Neuronal stem cell (in vitro differentiated cells): ENCODE data around the gene SC5D.

Source experiments
- DNase-seq: peaks from one replicate; pipeline ENCODE4 v3.0.0-alpha.2; 2013; ENCODE audit warnings: low spot score
- H2AFZ ChIP-seq: one replicate; pipeline ENCODE4 v1.6.1; 2013; ENCODE audit warnings: mild to moderate bottlenecking, low read length, inconsistent platforms
- H2AK5ac ChIP-seq: 2 replicates; pipeline ENCODE4 v1.6.1; 2013; ENCODE audit warnings: low read depth, mild to moderate bottlenecking, inconsistent platforms, low read length, moderate library complexity, mixed read lengths
- H2BK120ac ChIP-seq: 2 replicates; pipeline ENCODE4 v1.6.1; 2013; ENCODE audit warnings: low read depth, mild to moderate bottlenecking, inconsistent platforms, low read length, moderate library complexity, mixed read lengths
- H2BK12ac ChIP-seq: one replicate; pipeline ENCODE4 v1.6.1; 2013; ENCODE audit warnings: low read length, inconsistent platforms
- H2BK15ac ChIP-seq: 2 replicates; pipeline ENCODE4 v1.6.1; 2013; ENCODE audit warnings: mild to moderate bottlenecking, low read length, inconsistent platforms, mixed read lengths
- H2BK5ac ChIP-seq: one replicate; pipeline ENCODE4 v1.6.1; 2013; ENCODE audit warnings: inconsistent platforms, mild to moderate bottlenecking, low read length, moderate library complexity
- H3K14ac ChIP-seq: one replicate; pipeline ENCODE4 v1.6.1; 2013; ENCODE audit warnings: low read length, inconsistent platforms
- H3K18ac ChIP-seq: 2 replicates; pipeline ENCODE4 v1.6.1; 2013; ENCODE audit warnings: low read length, inconsistent platforms
- H3K23ac ChIP-seq: 2 replicates; pipeline ENCODE4 v1.6.1; 2013; ENCODE audit warnings: low read depth, mild to moderate bottlenecking, mixed read lengths, low read length, inconsistent platforms; ENCODE audit not compliant: poor library complexity
- H3K27ac ChIP-seq: replicated peaks from 3 replicates; pipeline ENCODE4 v1.5.1; 2013; ENCODE audit warnings: low read length, inconsistent platforms
- H3K27me3 ChIP-seq, 3 experiments: 2 replicates each; pipeline ENCODE4 v1.6.1; 2013; ENCODE audit warnings: low read length in 3 of 3, mild to moderate bottlenecking in 2 of 3, inconsistent platforms in 1 of 3, low read depth in 1 of 3, mixed read lengths in 1 of 3, moderate library complexity in 1 of 3; ENCODE audit not compliant: control insufficient read depth in 3 of 3, insufficient read depth in 3 of 3
- H3K36me3 ChIP-seq, 2 donors: replicated peaks in 1 of 2; 2 replicates each; pipeline ENCODE4 v1.6.1; 2013; ENCODE audit warnings: low read length in 2 of 2; ENCODE audit not compliant: control insufficient read depth in 2 of 2, insufficient read depth in 2 of 2
- H3K4ac ChIP-seq: 2 replicates; pipeline ENCODE4 v1.6.1; 2013; ENCODE audit warnings: inconsistent platforms, mild to moderate bottlenecking, low read length, moderate library complexity
- H3K4me1 ChIP-seq, 2 donors: 1 replicate in 1 of 2; 2 replicates in 1 of 2; pipeline ENCODE4 v1.6.1; 2013; ENCODE audit warnings: low read length in 2 of 2, low read depth in 1 of 2; ENCODE audit not compliant: control insufficient read depth in 2 of 2, insufficient read depth in 1 of 2
- H3K4me2 ChIP-seq: one replicate; pipeline ENCODE4 v1.6.1; 2013; ENCODE audit warnings: mild to moderate bottlenecking, low read length, inconsistent platforms; ENCODE audit not compliant: insufficient read depth, poor library complexity, severe bottlenecking
- H3K4me3 ChIP-seq, 2 donors: 2 replicates each; pipeline ENCODE4 v1.5.1; 2013; ENCODE audit warnings: low read length in 2 of 2, mild to moderate bottlenecking in 2 of 2, inconsistent platforms in 1 of 2, moderate library complexity in 1 of 2
- H3K79me1 ChIP-seq: one replicate; pipeline ENCODE4 v1.6.1; 2013; ENCODE audit warnings: low read depth, mild to moderate bottlenecking, inconsistent platforms, low read length, moderate library complexity
- H3K9ac ChIP-seq: one replicate; pipeline ENCODE4 v1.6.1; 2013; ENCODE audit warnings: mild to moderate bottlenecking, low read depth, low read length, inconsistent platforms; ENCODE audit not compliant: poor library complexity
- H3K9me3 ChIP-seq, 2 donors: replicated peaks in 1 of 2; 2 replicates each; pipeline versions ENCODE3 to v1.6.1; 2013; ENCODE audit warnings: low read length in 2 of 2, mild to moderate bottlenecking in 2 of 2, inconsistent platforms in 1 of 2, low read depth in 1 of 2, mixed read lengths in 1 of 2, moderate library complexity in 1 of 2; ENCODE audit not compliant: control insufficient read depth in 2 of 2, insufficient read depth in 1 of 2
- H4K8ac ChIP-seq: one replicate; pipeline ENCODE4 v1.6.1; 2013; ENCODE audit warnings: low read depth, mild to moderate bottlenecking, inconsistent platforms, low read length, moderate library complexity
- H4K91ac ChIP-seq: one replicate; pipeline ENCODE4 v1.6.1; 2013; ENCODE audit warnings: low read length, low read depth, mild to moderate bottlenecking, inconsistent platforms; ENCODE audit not compliant: poor library complexity
- WGBS, 2 donors: extraction: QIAGEN DNeasy Blood & Tissue Kit; methylation state at CpG; one replicate each; pipeline ENCODE4 v1.1.7; 2013; ENCODE audit warnings: missing lambda C conversion rate in 2 of 2, mixed read lengths in 1 of 2; ENCODE audit not compliant: insufficient read length in 2 of 2, insufficient replicate concordance in 1 of 2; ENCODE audit errors: extremely low coverage in 2 of 2; 5-methylcytosine and 5-hydroxymethylcytosine counted together

SC5D gene

DNA sequence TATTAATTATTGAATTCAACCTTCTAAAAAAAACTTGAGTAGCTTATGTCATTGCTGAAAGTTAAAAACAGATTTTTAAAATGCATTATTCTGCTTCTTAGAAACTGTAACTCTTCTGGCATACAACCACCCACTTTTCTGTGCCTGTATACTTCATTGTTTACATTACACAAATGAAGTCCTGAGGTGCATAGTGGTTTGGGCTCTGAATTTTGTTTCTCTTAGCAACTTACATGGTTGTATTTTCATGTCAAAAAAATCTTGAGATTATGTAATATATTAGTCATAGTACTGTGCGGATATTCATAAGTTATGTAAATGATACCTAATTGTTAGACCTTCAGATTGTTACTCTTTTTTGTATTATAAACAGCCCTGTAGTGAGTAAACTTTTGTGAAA lies 12.2 kb downstream of the SC5D start:
- Histone ChIP-seq H2BK120ac (no peak overlapping the region), H2BK5ac (no peak overlapping the region), H3K79me1 (no peaks in the 10 kb centered on the region), H2BK12ac (no peak overlapping the region), H3K9ac (no peak overlapping the region), H3K4me2 (no peak overlapping the region), H3K9me3 (peaks cover 0 to 21% of the 10 kb centered on the region in 2 donors), H2AK5ac (no peak overlapping the region), H3K4me3 (no peak overlapping the region), H3K27ac (no peak overlapping the region), H3K18ac (no peak overlapping the region), H4K8ac (no peak overlapping the region), H3K36me3 (peaks cover 10 to 99% of the 10 kb centered on the region in 2 donors), H2AFZ (no peak overlapping the region), H3K4me1 (peaks cover 0 to 2% of the 10 kb centered on the region in 2 donors), H2BK15ac (no peak overlapping the region), H3K23ac (no peak overlapping the region), H4K91ac (no peak overlapping the region), H3K4ac (no peak overlapping the region), H3K14ac (no peak overlapping the region), H3K27me3 (no peaks in the 10 kb centered on the region)
- no peak for DNase-seq
- WGBS, 2 donors, result no CpG with 5 or more reads among the region's 1 CpG

DNA sequence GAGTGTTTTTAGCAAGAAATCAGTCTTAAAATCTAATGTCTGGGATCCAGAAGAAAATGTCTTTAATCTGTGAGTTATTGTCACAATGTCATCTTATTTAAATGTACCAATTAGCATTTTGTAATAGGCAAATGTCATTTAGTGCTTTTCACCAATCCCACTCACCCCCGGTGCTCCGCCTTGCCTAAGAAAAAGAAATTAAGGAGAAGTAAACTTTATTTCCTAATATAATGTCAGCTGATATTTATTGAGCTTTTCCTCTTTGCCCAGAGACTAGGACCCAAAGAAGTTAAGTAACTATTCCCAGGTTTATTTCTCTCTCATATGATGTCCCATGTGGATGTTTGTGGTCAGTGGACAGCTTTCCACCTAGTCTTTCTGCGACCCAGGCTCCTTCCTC lies 16.2 kb downstream of the SC5D start:
- Histone ChIP-seq H3K18ac (no peak overlapping the region), H2BK120ac (no peak overlapping the region), H3K4me3 (no peak overlapping the region), H2BK12ac (no peak overlapping the region), H2BK5ac (no peak overlapping the region), H3K27me3 (no peaks in the 10 kb centered on the region), H3K4ac (no peak overlapping the region), H3K79me1 (no peaks in the 10 kb centered on the region), H3K9ac (no peak overlapping the region), H2AK5ac (no peak overlapping the region), H3K4me1 (no peaks in the 10 kb centered on the region), H4K8ac (no peak overlapping the region), H3K27ac (no peak overlapping the region), H3K9me3 (peaks cover 0 to 12% of the 10 kb centered on the region in 2 donors), H3K36me3 (peaks cover 10 to 67% of the 10 kb centered on the region in 2 donors), H2BK15ac (no peak overlapping the region), H3K23ac (no peak overlapping the region), H3K4me2 (no peak overlapping the region), H4K91ac (no peak overlapping the region), H2AFZ (no peak overlapping the region), H3K14ac (no peak overlapping the region)
- no peak for DNase-seq
- WGBS, 2 donors, result no CpG with 5 or more reads among the region's 3 CpGs

DNA sequence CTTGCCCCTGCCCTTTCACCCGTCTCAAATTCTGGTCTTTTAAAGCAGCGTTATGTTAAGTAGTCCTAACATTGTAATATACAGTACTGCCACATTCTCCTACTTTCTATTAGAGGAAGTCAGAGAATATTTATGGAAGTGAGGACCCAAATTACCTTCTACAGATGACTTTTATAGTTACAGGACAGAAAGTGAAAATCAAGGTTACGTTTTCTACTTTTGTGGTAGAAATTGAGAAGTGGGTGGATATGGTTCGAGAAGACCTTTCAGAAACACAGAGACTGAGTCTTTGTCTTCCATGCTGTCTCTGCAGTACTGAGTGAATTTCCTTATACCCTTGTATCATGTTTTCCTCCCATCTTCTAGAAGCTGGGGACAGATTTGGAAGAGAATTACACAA lies 17.1 kb downstream of the SC5D start:
- no peaks in the 10 kb centered on the region for H3K4me1 ChIP-seq
- no peak overlapping the region for H3K18ac ChIP-seq
- no peak overlapping the region for H3K4me2 ChIP-seq
- no peak overlapping the region for H4K91ac ChIP-seq
- no peak overlapping the region for H2AK5ac ChIP-seq
- WGBS, 2 donors, result no CpG with 5 or more reads among the region's 4 CpGs
- H3K36me3 ChIP-seq, result peaks cover 10 to 58% of the 10 kb centered on the region in 2 donors
- H2BK120ac ChIP-seq, result no peak overlapping the region
- no peak overlapping the region for H2BK5ac ChIP-seq
- no peaks in the 10 kb centered on the region for H3K27me3 ChIP-seq
- H3K23ac ChIP-seq, result no peak overlapping the region
- no peak overlapping the region for H3K4me3 ChIP-seq
- no peak for DNase-seq
- H3K9ac ChIP-seq, result no peak overlapping the region
- H3K79me1 ChIP-seq, result no peaks in the 10 kb centered on the region
- H3K4ac ChIP-seq, result no peak overlapping the region
- no peak overlapping the region for H2BK15ac ChIP-seq
- peaks cover 0 to 16% of the 10 kb centered on the region in 2 donors for H3K9me3 ChIP-seq
- H2BK12ac ChIP-seq, result no peak overlapping the region
- no peak overlapping the region for H2AFZ ChIP-seq
- no peak overlapping the region for H3K14ac ChIP-seq
- H4K8ac ChIP-seq, result no peak overlapping the region
- no peak overlapping the region for H3K27ac ChIP-seq

DNA sequence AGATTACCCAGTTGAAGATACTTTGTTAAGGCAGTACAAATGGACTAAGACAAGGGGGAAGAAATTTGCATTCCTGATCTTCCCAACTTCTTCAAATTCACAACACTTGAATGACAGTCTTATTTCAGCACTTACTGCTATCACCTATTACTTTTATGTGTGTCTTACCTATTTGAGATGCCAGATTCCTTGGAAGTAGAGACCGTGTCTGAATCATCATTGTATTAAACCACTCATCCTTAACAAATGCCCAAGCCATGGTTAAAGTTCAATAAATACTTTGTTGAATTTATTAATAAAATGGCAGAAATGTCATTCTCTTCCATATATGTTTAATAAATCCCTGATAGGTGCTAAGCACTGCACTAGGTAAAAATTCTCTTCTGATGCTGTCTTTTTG lies 18.3 kb downstream of the SC5D start:
- Histone ChIP-seq H3K4me3 (no peak overlapping the region), H2BK12ac (no peak overlapping the region), H3K4ac (no peak overlapping the region), H3K4me2 (no peak overlapping the region), H3K14ac (no peak overlapping the region), H2AFZ (no peak overlapping the region), H2BK5ac (no peak overlapping the region), H3K9me3 (peaks cover 0 to 16% of the 10 kb centered on the region in 2 donors), H3K18ac (no peak overlapping the region), H2AK5ac (no peak overlapping the region), H3K27ac (no peak overlapping the region), H3K27me3 (no peaks in the 10 kb centered on the region), H4K8ac (no peak overlapping the region), H4K91ac (no peak overlapping the region), H3K23ac (no peak overlapping the region), H3K4me1 (no peaks in the 10 kb centered on the region), H3K9ac (no peak overlapping the region), H3K79me1 (no peaks in the 10 kb centered on the region), H3K36me3 (peaks cover 8 to 46% of the 10 kb centered on the region in 2 donors), H2BK15ac (no peak overlapping the region), H2BK120ac (no peak overlapping the region)
- no peak for DNase-seq
- WGBS, 2 donors, result no CpG with 5 or more reads among the region's 1 CpG
